Esophagus squamous epithelium (tissue), 5 donors: ENCODE measurements around the gene DGAT2L6. TPM values are rescaled to one million over a fixed set of nuclear protein-coding genes. Genes with fewer than 3 reads are reported as not detected.

Source experiments
- DNase-seq: peaks from one replicate; lab custom pipeline; 2025; lab: John Stamatoyannopoulos, UW
- H3K27ac ChIP-seq, 4 donors: fragments of 200-600 bp; sonication (generic); one replicate each; pipeline ENCODE4 v1.5.1; 2016 to 2019; ENCODE audit warnings: mild to moderate bottlenecking in 1 of 4
- H3K27me3 ChIP-seq, 4 donors: fragments of 200-600 bp; sonication (generic); 1 replicate in 3 of 4; 2 replicates in 1 of 4; pipeline versions ENCODE4 v1.5.1 to v1.6.0; 2017 to 2021; ENCODE audit warnings: antibody characterized with exemption in 1 of 4
- H3K36me3 ChIP-seq, 3 donors: fragments of 200-600 bp; sonication (generic); one replicate each; pipeline ENCODE4 v1.5.1; 2016 to 2019
- H3K4me1 ChIP-seq, 3 donors: fragments of 200-600 bp; sonication (generic); one replicate each; pipeline ENCODE4 v1.5.1; 2017 to 2019
- H3K4me3 ChIP-seq, 4 donors: fragments of 200-600 bp; sonication (generic); 1 replicate in 3 of 4; 2 replicates in 1 of 4; pipeline ENCODE4 v1.5.1; 2016 to 2019; ENCODE audit warnings: mild to moderate bottlenecking in 2 of 4, moderate library complexity in 1 of 4
- H3K9me3 ChIP-seq, 3 donors: fragments of 200-600 bp; sonication (generic); one replicate each; pipeline ENCODE4 v1.5.1; 2016 to 2019
- CTCF ChIP-seq, 6 experiments: fragments of 450-650 bp in 4 of 6; fragments of 200-600 bp in 2 of 6; sonication (generic) in 2 of 6; IDR thresholded peaks; one replicate each; pipeline ENCODE4 v1.5.1; 2016 to 2019; ENCODE audit warnings: antibody characterized with exemption in 6 of 6, mild to moderate bottlenecking in 4 of 6, moderate library complexity in 4 of 6
- POLR2A ChIP-seq, 4 donors: fragments of 450-650 bp; IDR thresholded peaks; one replicate each; pipeline ENCODE4 v1.6.1; 2017; ENCODE audit warnings: antibody characterized with exemption in 4 of 4, mild to moderate bottlenecking in 4 of 4, moderate library complexity in 3 of 4
- WGBS, 2 donors: methylation state at CpG; one replicate each; pipeline ENCODE4 v1.1.5; 2018; 5-methylcytosine and 5-hydroxymethylcytosine counted together
- intact Hi-C: fragments of 100-400 bp; cut with DNase I; formaldehyde crosslinking; loops from one replicate; pipeline ENCODE4 v1.15.0; 2022
- small RNA-seq, 4 donors: library from RNA; depleted of rRNA; stranded (forward); fragments of <200 nt; gene quantifications; one replicate each; pipeline ENCODE3, GENCODE V24; 2016
- total RNA-seq, 4 donors: library from RNA; depleted of rRNA; stranded (reverse); fragments of >200 nt; gene quantifications; one replicate each; pipeline ENCODE4 v1.1.0, GENCODE V29; 2016
- donor health status: DM: yes; HTN: yes; CAD: no.

Gene DGAT2L6
- total RNA-seq, 4 donors from 2014 or later: not detected

DNA sequence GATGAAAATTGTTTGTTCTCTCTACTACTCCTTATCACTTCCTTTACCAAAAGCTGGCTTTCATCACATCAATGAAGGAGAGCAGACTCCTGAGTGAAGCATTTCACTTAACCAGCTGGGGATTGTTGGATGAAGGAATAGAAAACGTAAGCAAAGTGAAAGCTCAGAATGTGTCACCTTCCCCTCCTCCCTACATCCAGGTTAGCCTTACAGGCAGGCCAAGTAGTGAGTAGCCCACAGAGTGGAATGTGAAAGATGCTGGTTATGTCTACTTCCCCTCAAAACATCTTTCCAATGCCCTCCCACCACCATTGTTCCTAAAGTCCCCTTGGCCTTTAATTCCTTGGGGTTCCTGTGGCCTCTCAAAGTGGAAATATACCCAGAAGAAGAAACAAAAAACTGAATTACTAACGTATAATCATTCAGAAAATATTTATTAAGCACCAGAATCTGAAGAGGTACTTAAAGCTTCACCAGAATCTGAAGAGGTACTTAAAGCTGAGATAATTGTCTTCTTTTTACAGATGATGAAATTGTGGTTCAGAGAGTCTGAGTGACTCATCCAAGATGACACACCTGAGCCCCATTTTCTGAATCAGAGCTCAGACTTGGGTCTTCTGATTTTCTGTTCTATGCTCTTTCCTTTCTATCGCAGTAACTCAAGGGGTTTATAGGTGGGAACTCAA, 76.2 kb downstream of the DGAT2L6 start:
- Histone ChIP-seq H3K27ac (peak overlapping the region in 1 of 4 donors; percentile 31), H3K9me3 (no peaks in the 10 kb centered on the region), H3K27me3 (no peaks in the 10 kb centered on the region), H3K36me3 (no peaks in the 10 kb centered on the region), H3K4me3 (no peak overlapping the region), H3K4me1 (no peaks in the 10 kb centered on the region)
- intact Hi-C loops: no loop called here
- TF ChIP-seq POLR2A (IDR thresholded peaks at IDR 0.05) (no peak), CTCF (IDR thresholded peaks at IDR 0.05) (no peak)
- no peak for DNase-seq
- 67 to 78% methylated on average over 2 to 3 of the region's 3 CpGs for WGBS, 2 donors

GRCh38 chrX:70254063-70254400, 76.7 kb downstream of the DGAT2L6 start:
- H3K27ac ChIP-seq: peak overlapping the region in 2 of 4 donors; percentile 31 to 33
- no peaks in the 10 kb centered on the region for H3K9me3 ChIP-seq
- no peak for DNase-seq
- no peak overlapping the region for H3K4me3 ChIP-seq
- no peak for TF ChIP-seq CTCF (IDR thresholded peaks at IDR 0.05)
- no peak for TF ChIP-seq POLR2A (IDR thresholded peaks at IDR 0.05)
- H3K27me3 ChIP-seq: no peaks in the 10 kb centered on the region
- no peaks in the 10 kb centered on the region for H3K36me3 ChIP-seq
- 67 to 76% methylated on average over 1 of the region's 1 CpG for WGBS, 2 donors
- intact Hi-C loops: no loop called here
- no peaks in the 10 kb centered on the region for H3K4me1 ChIP-seq

GRCh38 chrX:70254909-70255308, 77.6 kb downstream of the DGAT2L6 start:
- no peak for DNase-seq
- intact Hi-C loops: no loop called here
- peak overlapping the region in 1 of 4 donors; percentile 33 for H3K27ac ChIP-seq
- no peaks in the 10 kb centered on the region for H3K4me1 ChIP-seq
- 78% methylated on average over 3 of the region's 3 CpGs for WGBS, 2 donors
- H3K4me3 ChIP-seq: no peak overlapping the region
- TF ChIP-seq POLR2A (IDR thresholded peaks at IDR 0.05) (no peak), CTCF (IDR thresholded peaks at IDR 0.05) (no peak)
- no peaks in the 10 kb centered on the region for H3K9me3 ChIP-seq
- H3K36me3 ChIP-seq: no peaks in the 10 kb centered on the region
- no peaks in the 10 kb centered on the region for H3K27me3 ChIP-seq

Small RNAs within 50 kb of the gene (small RNA-seq; reads per million reads assigned to genes)
- gene RNA5SP507: 0 to 0.68 (median 0.39) reads per million in 4 donors

Other genes starting within 250 kb of the DGAT2L6 start
- not detected for gene AWAT2, start 127.5 kb upstream of the DGAT2L6 start, total RNA-seq
- not detected for gene OTUD6A, start 115.0 kb upstream of the DGAT2L6 start, total RNA-seq
- 10 to 100 TPM; 26.5 to 66.0 (median 45.6) TPM for gene IGBP1, start 44.0 kb upstream of the DGAT2L6 start, total RNA-seq
- gene AWAT1, start 57.2 kb downstream of the DGAT2L6 start, total RNA-seq: not detected
- gene P2RY4, start 82.7 kb downstream of the DGAT2L6 start, total RNA-seq: under 1 TPM in 1 of 4 donors, not detected in 3; 0.95 TPM
- not detected for gene ARR3, start 90.9 kb downstream of the DGAT2L6 start, total RNA-seq
- not detected for gene RAB41, start 104.7 kb downstream of the DGAT2L6 start, total RNA-seq
- gene PDZD11, start 112.4 kb downstream of the DGAT2L6 start, total RNA-seq: 10 to 100 TPM; 26.3 to 39.2 (median 31.0) TPM
- 10 to 100 TPM in 1 of 4 donors, 1 to 10 TPM in 3; 2.5 to 11.0 (median 4.4) TPM for gene KIF4A, start 112.6 kb downstream of the DGAT2L6 start, total RNA-seq
- 1 to 10 TPM in 2 of 4 donors, not detected in 2; 1.3 to 2.3 TPM for gene GDPD2, start 245.8 kb downstream of the DGAT2L6 start, total RNA-seq